Measurements from ENCODE around the gene BOK.
"Not testable (repeated sequence)": the region's sequence is repeated elsewhere in the genome, so short reads cannot be mapped to it uniquely, and the experiment has no call there.

Gene BOK

DNA sequence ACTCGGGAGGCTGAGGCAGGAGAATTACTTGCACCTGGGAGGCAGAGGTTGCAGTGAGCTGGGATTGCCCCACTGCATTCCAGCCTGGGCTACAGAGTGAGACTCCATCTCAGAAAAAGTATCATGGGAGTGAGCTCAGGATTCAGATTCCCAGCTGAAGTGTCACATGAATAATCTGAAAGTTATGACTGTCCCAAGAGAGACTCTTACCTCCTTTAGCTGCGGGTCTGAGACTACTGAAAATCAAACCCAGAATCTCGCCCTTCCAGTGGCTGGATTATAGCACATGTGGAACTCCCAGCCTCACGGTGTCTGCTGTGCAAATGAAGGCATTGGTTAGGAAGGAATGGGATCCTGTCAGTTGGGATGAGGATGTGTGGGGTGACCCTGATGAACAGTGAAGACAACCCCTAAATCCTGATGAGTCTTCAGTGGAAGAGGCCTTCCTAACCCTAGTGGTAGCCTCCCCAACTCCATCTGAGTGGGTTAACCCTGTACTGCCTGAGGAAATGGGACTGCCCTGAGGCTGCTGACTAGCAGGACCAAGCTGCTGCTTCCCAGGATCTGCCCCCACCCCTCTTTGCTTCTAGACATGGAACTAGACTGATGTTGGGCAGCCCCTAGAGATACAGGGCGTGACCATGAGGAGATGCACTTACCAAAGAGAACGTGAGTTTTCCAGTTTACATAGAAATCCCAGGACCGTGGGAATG is 16.5 kb downstream of the BOK start:
- no peak for DNase-seq

- DNase-seq: no peak
Measured at GRCh38 chr2:241575624-241576292, 17.2 kb downstream of the BOK start.

DNA sequence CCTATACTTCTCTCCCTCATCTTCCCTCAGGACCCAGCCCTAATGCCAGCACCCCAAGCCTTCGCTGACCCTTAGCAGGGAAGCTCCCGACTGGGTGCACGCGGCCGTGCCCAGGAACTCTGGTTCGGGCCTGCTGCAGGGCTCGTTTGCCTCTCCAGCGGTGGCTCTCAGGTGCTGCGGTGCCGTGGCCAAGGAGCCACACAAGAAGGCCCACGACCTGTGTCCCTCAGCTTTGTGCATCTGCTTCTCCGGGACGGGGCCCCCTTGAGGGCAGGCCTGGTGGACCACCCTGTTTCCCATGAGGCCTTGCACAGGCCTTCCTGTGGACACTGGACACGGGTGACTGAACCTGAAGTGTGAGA is 17.7 kb downstream of the BOK start:
- DNase-seq: no peak

- DNase-seq: no peak
Measured at GRCh38 chr2:241577413-241578122, 19.0 kb downstream of the BOK start.

DNA sequence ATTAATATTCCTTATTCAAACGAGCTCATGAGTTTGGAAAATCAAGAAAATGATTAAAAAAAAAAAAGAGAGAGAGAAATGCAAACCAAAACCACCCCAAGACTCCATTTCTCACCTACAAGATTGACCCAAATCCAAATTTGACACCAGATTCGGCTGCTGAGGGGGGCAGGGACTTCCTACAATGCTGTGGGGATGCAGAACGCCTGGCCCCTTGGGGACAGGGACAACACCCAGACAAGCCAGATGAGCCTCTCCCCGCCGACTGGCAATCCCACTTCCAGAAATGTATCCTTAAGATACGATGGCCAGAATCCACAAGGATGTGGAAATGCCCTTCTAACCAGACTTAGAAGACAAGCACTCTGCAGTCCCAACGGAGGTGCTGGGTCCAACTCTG is 20.7 kb downstream of the BOK start:
- DNase-seq: no peak

- DNase-seq: no peak
Measured at GRCh38 chr2:241582328-241582727, 23.8 kb downstream of the BOK start.

DNA sequence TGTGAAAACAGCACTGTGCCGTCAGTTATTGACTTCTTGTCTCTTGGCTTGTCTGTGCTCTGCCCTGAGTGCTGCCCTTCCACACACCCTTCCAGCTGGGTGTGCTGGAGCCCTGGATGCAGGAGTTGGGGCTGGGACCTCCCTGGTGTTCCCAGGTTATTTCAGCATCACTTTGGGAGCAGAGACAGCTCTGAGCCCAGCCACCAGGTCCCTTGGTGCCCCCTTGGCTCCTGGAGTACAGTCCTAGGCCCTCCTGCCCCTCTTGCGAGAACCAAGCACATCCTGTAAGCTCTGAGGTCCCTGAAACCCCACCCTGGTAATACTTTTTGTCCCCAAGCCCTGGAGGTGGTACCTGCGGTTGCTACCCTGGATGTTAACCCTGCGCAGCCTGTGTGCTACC is 24.3 kb downstream of the BOK start:
- DNase-seq: no peak

DNA sequence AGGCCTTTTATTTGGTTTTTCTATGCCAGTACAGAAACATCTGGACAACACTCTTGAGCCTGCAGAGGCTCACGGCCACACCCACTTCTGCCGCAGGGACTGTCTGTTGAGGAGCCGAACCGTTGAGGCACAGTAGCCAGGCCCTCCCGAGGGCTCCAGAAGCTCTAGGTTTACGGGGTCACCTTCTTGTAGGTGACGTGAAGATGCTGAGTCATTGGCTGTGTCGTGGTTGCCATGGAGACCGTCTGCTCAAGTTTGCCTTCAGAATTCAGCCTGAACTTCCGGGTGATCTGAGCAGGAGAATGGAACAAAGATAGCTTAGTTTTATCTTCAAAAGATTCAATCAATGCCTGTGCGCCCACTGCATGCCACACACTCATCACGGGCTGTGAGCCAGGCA is 25.9 kb downstream of the BOK start:
- no peak for DNase-seq

GRCh38 chr2:241586564-241587264 is 28.2 kb downstream of the BOK start:
- no peak for DNase-seq

DNA sequence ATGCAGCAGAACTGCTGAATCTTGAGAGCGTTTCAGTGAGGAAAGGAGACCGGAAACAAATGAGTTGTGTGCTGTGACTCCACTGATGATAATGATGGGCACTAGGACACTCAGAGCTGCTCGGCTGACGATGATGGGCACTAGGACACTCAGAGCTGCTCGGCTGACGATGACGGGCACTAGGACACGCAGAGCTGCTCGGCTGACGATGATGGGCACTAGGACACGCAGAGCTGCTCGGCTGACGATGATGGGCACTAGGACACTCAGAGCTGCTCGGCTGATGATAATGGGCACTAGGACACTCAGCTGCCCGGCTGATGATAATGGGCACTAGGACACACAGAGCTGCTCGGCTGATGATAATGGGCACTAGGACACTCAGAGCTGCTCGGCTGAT is 31.3 kb downstream of the BOK start:
- DNase-seq: not testable (repeated sequence)

DNA sequence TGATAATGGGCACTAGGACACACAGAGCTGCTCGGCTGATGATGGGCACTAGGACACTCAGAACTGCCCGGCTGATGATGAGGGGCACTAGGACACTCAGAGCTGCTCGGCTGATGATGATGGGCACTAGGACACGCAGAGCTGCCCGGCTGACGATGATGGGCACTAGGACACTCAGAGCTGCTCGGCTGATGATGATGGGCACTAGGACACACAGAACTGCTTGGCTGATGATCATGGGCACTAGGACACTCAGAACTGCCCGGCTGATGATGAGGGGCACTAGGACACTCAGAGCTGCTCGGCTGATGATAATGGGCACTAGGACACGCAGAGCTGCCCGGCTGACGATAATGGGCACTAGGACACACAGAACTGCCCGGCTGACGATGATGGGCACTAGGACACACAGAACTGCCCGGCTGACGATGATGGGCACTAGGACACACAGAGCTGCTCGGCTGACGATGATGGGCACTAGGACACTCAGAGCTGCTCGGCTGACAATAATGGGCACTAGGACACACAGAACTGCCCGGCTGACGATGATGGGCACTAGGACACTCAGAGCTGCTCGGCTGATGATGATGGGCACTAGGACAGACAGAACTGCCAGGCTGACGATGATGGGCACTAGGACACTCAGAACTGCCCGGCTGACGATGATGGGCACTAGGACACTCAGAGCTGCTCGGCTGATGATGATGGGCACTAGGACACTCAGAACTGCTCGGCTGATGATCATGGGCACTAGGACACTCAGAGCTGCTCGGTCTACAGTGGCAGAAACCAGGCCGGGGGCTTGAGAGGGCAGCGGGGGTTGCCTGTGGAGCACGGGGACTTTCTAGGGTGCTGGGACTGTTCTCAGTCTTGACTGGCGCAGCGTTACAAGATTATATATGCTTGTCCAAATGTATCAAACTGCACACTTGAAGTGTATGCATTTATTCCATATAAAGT is 32.2 kb downstream of the BOK start:
- DNase-seq: not testable (repeated sequence)

DNA sequence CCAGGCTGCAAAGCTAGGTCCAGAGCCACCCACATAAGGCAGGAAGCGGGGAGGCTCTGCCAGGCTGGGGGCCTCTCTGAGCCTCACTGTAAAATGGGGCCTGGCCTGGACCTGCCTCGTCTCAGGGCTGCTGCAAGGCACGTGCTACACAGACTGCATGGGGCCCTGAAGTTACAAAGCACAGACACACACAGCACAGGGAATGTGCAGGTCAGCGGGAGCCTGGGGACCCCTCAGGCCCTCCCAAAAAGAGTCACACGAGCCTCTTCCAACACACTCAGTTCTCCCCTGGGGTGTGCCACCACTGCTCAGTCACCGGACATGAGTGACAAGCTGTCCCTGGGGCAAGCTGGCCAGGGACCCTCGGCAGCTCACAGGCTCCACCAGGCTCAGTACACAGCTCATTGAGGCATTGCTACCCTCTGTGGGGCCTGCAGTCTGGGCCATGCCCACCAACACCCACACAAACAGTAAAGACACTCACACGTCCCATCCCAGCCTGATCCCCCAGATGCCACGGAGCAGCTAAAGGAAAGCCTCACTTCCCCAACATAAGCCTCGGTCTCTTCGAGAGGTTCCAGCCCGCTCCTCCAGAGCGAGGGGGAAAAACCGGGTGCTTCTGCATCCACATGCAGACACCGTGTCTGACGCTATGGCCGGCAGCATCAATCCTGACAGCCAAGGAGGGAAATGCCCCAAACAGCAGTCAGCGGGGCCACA is 33.7 kb downstream of the BOK start:
- DNase-seq: no peak

DNA sequence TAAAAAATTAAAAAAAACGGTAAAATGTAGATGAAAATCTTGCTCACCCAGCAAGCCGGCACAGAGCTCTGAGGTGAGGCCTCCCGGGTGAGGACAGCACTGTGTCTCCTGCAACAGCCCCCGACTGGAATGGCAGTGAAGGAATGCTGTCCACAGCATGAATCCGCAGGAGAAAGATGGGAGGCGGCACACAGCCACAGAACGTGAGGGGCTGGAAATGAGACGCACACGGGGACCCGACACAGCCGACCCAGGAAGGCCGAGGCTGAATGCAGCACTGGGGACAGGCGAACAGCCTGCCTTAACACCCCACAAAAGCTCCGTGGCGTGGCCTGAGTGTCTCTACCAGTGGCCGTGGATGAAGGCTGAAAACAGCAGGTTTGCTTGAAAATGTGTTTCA is 34.7 kb downstream of the BOK start:
- no peak for DNase-seq

- DNase-seq: peak; percentile 1
Measured at GRCh38 chr2:241595600-241596140, 37.1 kb downstream of the BOK start.

GRCh38 chr2:241597561-241597960 is 39.0 kb downstream of the BOK start:
- no peak for DNase-seq

DNA sequence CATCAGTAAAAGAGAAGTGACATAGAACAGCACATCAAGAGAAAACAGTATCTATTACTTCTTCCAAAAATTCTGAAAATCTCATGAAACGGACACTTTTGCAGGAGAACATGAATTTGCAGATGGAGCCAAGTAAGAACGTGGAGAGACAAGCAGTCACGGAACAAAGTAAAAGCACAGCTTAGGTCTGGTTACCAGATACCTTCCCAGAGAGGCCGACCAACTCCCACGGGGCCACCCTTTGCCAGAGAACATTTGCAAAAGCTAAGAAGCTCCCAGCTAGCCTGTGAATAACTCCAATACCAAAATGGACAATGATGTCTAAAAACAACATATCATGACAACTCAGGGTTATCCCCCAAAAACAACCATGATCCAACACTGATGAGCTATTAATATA is 39.5 kb downstream of the BOK start:
- DNase-seq: no peak

- peak; percentile 33 for DNase-seq
Measured at GRCh38 chr2:241598487-241598886, 39.9 kb downstream of the BOK start.

- no peak for DNase-seq
Measured at GRCh38 chr2:241599615-241600014, 41.1 kb downstream of the BOK start.

- DNase-seq: no peak
Measured at GRCh38 chr2:241601841-241602240, 43.3 kb downstream of the BOK start.

- no peak for DNase-seq
Measured at GRCh38 chr2:241602720-241603119, 44.2 kb downstream of the BOK start.

- no peak for DNase-seq
Measured at GRCh38 chr2:241603686-241604085, 45.1 kb downstream of the BOK start.

All from NCI-H69 (cell line).